Uterus (tissue), 4 donors: Measurements from ENCODE around the gene GNG4. TPM values are rescaled to one million over a fixed set of nuclear protein-coding genes. Genes with fewer than 3 reads are reported as not detected.

ENCODE experiments used
- DNase-seq, 2 donors: peaks; one replicate each; pipeline ENCODE4 v3.0.0-alpha.2; 2019 to 2020
- H3K27ac ChIP-seq, 2 donors: fragments of 200-600 bp; sonication (generic); 1 replicate in 1 of 2; 2 replicates in 1 of 2; pipeline ENCODE4 v1.5.1; 2016 to 2018
- H3K27me3 ChIP-seq, 2 donors: fragments of 200-600 bp; sonication (generic); one replicate each; pipeline ENCODE4 v1.5.1; 2018 to 2019; ENCODE audit warnings: control low read depth in 1 of 2
- H3K36me3 ChIP-seq, 2 donors: fragments of 200-600 bp; sonication (generic); one replicate each; pipeline ENCODE4 v1.5.1; 2019; ENCODE audit warnings: control low read depth in 1 of 2
- H3K4me1 ChIP-seq, 2 donors: fragments of 200-600 bp; sonication (generic); one replicate each; pipeline ENCODE4 v1.5.1; 2018 to 2019; ENCODE audit warnings: control low read depth in 1 of 2
- H3K4me3 ChIP-seq, 2 donors: fragments of 200-600 bp; sonication (generic); 1 replicate in 1 of 2; 2 replicates in 1 of 2; pipeline ENCODE4 v1.5.1; 2018 to 2019; ENCODE audit warnings: mild to moderate bottlenecking in 1 of 2
- H3K9me3 ChIP-seq, 2 donors: fragments of 200-600 bp; sonication (generic); one replicate each; pipeline ENCODE4 v1.5.1; 2019; ENCODE audit warnings: control low read depth in 1 of 2
- CTCF ChIP-seq, 4 experiments: fragments of 200-600 bp in 2 of 4; fragments of 450-650 bp in 2 of 4; sonication (generic) in 2 of 4; IDR thresholded peaks; one replicate each; pipeline ENCODE4 v1.5.1; 2016 to 2019; ENCODE audit warnings: antibody characterized with exemption in 4 of 4, mild to moderate bottlenecking in 2 of 4, moderate library complexity in 1 of 4
- POLR2A ChIP-seq, 2 donors: fragments of 450-650 bp; IDR thresholded peaks; one replicate each; pipeline ENCODE4 v1.6.1; 2016; ENCODE audit warnings: antibody characterized with exemption in 2 of 2, mild to moderate bottlenecking in 1 of 2, moderate library complexity in 1 of 2
- intact Hi-C: fragments of 100-400 bp; cut with DNase I; formaldehyde crosslinking; loops from one replicate; pipeline ENCODE4 v1.15.1; 2023; ENCODE audit warnings: low total_unique reads
- total RNA-seq, 4 donors: library from RNA; depleted of rRNA in 3 of 4; stranded (reverse); fragments of >200 nt in 3 of 4; gene quantifications; one replicate each; pipeline versions ENCODE4 v1.1.0 to v1.2.4, GENCODE V29; 2014 to 2023
- donor health status: DM: yes; HTN: yes; CAD: no.

The GNG4 gene
- total RNA-seq, 4 donors from 2014 or later, result 0.51 to 8.2 (median 2.3) TPM

GRCh38 chr1:235513495-235514366 is 135.9 kb downstream of the GNG4 start:
- Histone ChIP-seq H3K36me3 (no peaks in the 10 kb centered on the region), H3K4me3 (no peak overlapping the region), H3K27ac (no peak overlapping the region), H3K27me3 (no peaks in the 10 kb centered on the region), H3K4me1 (no peaks in the 10 kb centered on the region), H3K9me3 (no peaks in the 10 kb centered on the region)
- intact Hi-C loops, result no loop called here
- peak in 1 of 2 donors; percentile 37 for DNase-seq
- TF ChIP-seq CTCF (IDR thresholded peaks at IDR 0.05), result peak; percentile 72 to 88 (median 80)
- TF ChIP-seq POLR2A (IDR thresholded peaks at IDR 0.05), result no peak

GRCh38 chr1:235511470-235512240 is 137.9 kb downstream of the GNG4 start:
- intact Hi-C loops, result no loop called here
- no peaks in the 10 kb centered on the region for H3K27me3 ChIP-seq
- H3K36me3 ChIP-seq, result no peaks in the 10 kb centered on the region
- H3K9me3 ChIP-seq, result no peaks in the 10 kb centered on the region
- DNase-seq, result no peak
- no peak overlapping the region for H3K27ac ChIP-seq
- TF ChIP-seq CTCF (IDR thresholded peaks at IDR 0.05), result no peak
- no peak for TF ChIP-seq POLR2A (IDR thresholded peaks at IDR 0.05)
- no peak overlapping the region for H3K4me3 ChIP-seq
- H3K4me1 ChIP-seq, result no peaks in the 10 kb centered on the region

- Histone ChIP-seq H3K4me3 (no peak overlapping the region), H3K27me3 (no peaks in the 10 kb centered on the region), H3K4me1 (no peaks in the 10 kb centered on the region), H3K9me3 (no peaks in the 10 kb centered on the region), H3K36me3 (no peaks in the 10 kb centered on the region), H3K27ac (no peak overlapping the region)
- intact Hi-C loops, result no loop called here
- no peak for TF ChIP-seq POLR2A (IDR thresholded peaks at IDR 0.05)
- TF ChIP-seq CTCF (IDR thresholded peaks at IDR 0.05), result no peak
- DNase-seq, result no peak
Observed at GRCh38 chr1:235510823-235511222, 138.8 kb downstream of the GNG4 start.

- TF ChIP-seq POLR2A (IDR thresholded peaks at IDR 0.05), result no peak
- TF ChIP-seq CTCF (IDR thresholded peaks at IDR 0.05), result no peak
- Histone ChIP-seq H3K9me3 (no peaks in the 10 kb centered on the region), H3K27ac (no peak overlapping the region), H3K36me3 (no peaks in the 10 kb centered on the region), H3K4me1 (no peaks in the 10 kb centered on the region), H3K27me3 (no peaks in the 10 kb centered on the region), H3K4me3 (no peak overlapping the region)
- intact Hi-C loops, result no loop called here
- DNase-seq, result no peak
Observed at GRCh38 chr1:235507623-235508022, 142.0 kb downstream of the GNG4 start.
